Measurements from ENCODE around the gene MALRD1.
A peak's percentile ranks its signal among the peaks of the same experiment; 100 is the strongest.

MALRD1 gene

GRCh38 chr10:19580691-19581090 lies 532.1 kb downstream of the MALRD1 start:
- no peak for DNase-seq

DNA sequence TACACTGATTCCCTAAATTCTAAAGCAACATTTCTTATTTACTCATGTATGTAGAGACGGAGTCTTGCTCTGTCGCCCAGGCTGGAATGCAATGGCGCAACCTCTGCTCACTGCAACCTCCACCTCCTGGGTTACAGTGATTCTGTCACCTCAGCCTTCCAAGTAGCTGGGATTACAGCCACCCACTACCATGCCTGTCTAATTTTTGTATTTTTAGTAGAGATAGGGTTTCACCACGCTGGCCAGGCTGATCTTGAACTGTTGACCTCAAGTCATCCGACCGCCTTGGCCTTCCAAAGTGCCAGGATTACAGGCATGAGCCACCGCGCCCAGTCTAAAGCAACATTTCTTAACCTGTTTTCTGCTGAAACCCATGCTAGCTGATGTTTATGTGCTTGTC lies 540.0 kb downstream of the MALRD1 start:
- DNase-seq: no peak

- peak; percentile 66 for DNase-seq
Measured at GRCh38 chr10:19592276-19592675, 543.7 kb downstream of the MALRD1 start.

- DNase-seq: no peak
Measured at GRCh38 chr10:19595212-19595845, 546.7 kb downstream of the MALRD1 start.

GRCh38 chr10:19605806-19606205 lies 557.2 kb downstream of the MALRD1 start:
- DNase-seq: no peak

- no peak for DNase-seq
Measured at GRCh38 chr10:19606968-19607367, 558.4 kb downstream of the MALRD1 start.

GRCh38 chr10:19611775-19612174 lies 563.2 kb downstream of the MALRD1 start:
- DNase-seq: no peak

GRCh38 chr10:19616966-19617365 lies 568.4 kb downstream of the MALRD1 start:
- DNase-seq: no peak

DNA sequence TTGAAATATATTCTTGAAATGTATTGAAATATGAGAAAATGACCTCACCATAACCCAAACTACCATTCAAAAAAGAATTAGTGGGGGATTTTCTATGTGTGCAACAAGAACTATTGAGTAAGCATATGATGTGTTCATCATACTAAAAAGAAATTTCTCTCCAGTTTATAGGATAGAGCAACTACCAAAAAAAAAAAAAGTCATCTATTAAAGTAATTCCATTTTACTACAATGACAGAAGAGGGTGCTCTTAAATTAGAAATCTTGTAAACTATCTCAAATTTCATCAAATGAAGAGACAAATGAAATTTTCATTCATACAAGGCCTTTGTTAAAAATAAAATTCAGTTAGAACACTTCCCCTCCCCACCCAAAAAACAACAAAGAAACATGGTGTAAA lies 572.2 kb downstream of the MALRD1 start:
- DNase-seq: peak; percentile 17

DNA sequence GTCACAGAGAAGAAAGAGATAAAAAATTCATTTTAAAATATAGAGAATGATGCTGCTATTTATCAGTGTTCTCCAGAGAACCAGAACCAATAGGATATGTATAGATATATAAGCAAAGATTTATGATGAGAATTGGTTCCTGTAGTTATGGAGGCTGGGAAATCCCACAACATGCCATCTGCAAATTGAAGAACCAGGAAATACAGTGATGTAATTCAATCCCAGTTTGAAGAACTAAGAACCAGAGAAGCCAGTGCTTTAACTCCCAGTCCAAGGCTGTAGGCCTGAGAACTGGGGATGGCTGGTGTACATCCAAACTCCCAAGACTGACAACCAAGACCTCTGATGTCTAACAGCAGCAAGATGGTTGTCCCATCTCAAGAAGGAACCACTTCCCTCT lies 574.7 kb downstream of the MALRD1 start:
- no peak for DNase-seq

- no peak for DNase-seq
Measured at GRCh38 chr10:19626156-19626555, 577.6 kb downstream of the MALRD1 start.

- peak; percentile 67 for DNase-seq
Measured at GRCh38 chr10:19628767-19629560, 580.4 kb downstream of the MALRD1 start.

- peak; percentile 26 for DNase-seq
Measured at GRCh38 chr10:19629567-19629966, 581.0 kb downstream of the MALRD1 start.

GRCh38 chr10:19634163-19634562 lies 585.6 kb downstream of the MALRD1 start:
- no peak for DNase-seq

GRCh38 chr10:19638182-19638895 lies 589.7 kb downstream of the MALRD1 start:
- DNase-seq: peak; percentile 86

DNA sequence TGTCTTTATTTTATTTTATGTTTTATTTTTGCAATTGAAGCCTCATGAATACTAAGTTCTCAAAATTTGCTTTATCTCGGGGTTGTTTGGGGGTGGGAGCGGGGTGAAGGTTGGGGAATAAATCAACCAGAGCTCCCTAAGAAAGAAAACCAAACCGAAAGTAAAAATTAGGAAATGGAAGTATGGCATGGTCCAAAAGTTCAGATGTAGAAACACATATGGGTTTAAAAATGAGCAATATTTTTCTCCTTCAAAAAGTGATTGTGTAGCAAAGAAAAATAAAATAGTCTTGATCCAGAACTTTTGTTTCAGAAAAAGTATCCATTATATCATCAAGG lies 590.3 kb downstream of the MALRD1 start:
- no peak for DNase-seq

DNA sequence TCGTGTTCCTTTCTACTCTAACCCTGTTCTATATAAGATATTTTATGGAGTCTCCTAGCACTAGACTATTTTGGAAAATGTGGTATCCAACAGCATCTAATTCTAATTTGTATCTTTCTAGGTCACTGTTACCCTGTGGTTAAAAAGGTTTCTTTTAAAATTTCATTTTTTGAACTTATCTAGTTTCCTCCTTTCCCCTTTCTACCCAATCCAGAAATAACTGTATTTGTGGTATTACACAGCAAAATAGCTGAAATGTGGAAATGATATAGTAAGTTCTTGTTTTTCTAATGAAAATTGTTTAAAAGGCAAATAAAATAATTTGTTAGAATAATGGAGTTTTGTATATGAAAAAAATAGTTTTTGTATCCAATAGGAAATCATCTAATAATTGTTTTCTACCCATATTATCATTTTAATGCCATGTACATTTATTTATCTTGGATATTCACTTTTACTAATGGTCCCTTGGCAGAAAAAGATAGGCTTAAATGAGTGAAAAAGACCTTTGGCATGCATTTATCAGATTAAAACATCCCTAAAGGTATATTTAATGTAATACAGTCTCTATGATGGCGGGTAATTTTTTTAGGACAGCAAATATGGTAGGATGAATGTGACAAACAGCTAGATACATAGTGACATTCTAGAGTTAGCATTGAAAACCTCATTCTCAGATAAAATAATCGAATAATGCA lies 592.1 kb downstream of the MALRD1 start:
- no peak for DNase-seq

- peak; percentile 46 for DNase-seq
Measured at GRCh38 chr10:19651549-19651948, 602.9 kb downstream of the MALRD1 start.

- no peak for DNase-seq
Measured at GRCh38 chr10:19652750-19653149, 604.1 kb downstream of the MALRD1 start.

DNA sequence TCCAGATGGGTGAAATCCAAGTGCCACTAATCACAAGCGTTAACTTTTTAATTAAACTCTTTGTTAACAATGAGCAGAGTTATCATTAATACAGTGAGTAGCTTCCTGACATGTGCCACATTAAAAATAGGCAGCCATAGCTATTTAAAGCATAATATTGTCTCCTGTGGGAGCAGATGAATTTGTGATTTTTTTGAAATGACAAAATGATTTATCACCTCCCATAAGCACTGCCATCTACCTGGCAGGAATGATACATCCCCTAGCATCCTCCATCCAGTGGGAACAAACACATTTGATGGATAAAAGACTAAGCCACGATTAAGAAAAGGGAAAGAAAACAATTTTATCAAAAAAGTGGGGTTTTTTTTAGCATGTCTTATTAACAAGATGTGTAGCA lies 605.3 kb downstream of the MALRD1 start:
- no peak for DNase-seq

DNA sequence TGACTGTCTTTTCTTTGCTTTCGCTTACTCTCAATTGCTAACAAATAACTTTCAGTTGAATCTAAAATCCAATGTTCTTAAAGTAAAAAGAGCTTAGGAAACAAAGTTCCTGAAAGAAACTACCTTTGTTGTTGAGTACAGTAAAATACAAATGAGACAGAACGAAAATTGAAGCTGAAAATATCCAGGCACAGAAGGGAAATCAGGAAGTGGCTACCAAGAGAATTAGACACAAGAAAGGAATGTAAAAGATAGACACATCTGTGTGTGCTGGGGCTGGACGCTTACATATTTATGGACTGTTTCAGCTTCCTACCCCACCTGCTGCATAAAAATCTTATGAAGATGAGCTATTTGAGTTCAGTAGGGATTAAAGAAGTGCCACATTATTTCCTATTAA lies 606.0 kb downstream of the MALRD1 start:
- DNase-seq: peak; percentile 91

- no peak for DNase-seq
Measured at GRCh38 chr10:19656420-19657042, 607.9 kb downstream of the MALRD1 start.

DNA sequence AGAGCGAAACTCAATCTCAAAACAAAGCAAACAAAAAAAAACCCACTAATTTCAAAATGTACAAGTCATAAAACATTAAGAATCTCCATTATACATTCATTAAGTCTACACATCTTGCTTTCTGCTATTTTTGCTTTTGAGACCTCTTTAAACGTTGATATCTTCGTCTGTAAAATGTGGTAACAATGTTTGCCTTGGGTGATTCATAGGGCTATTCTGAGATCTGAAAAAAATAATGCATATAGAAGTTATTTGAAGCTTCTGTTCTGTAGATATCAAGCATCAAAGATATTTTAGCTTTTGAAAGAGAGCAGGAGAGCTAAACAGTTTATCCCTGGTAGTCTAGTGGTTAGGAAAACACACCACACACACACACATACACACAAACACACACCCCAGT lies 609.5 kb downstream of the MALRD1 start:
- DNase-seq: no peak
